GM12878 (cell line): Measurements from ENCODE around the gene STATH. TPM values are rescaled to one million over a fixed set of nuclear protein-coding genes. Genes with fewer than 3 reads are reported as not detected.

Experiments
- ATAC-seq: fragments of 200-7000 bp; cut with Tn5 transposase; 3 replicates; pipeline ENCODE4 v1.9.1; 2020; ENCODE audit warnings: mild to moderate bottlenecking, moderate library complexity
- BruUV-seq: library from RNA; stranded (reverse); fragments of 400-500 nt; replicated peaks from 2 replicates; lab custom pipeline; 2021; lab: Mats Ljungman, UMichigan
- CTCF ChIA-PET: fragments of 300-600 bp; sonication (Branson Sonifier 250); formaldehyde crosslinking; extraction: SDS; loops from one replicate; lab custom pipeline; 2021; ENCODE audit warnings: inconsistent platforms; lab: Yijun Ruan, JAX
- POLR2A ChIA-PET: fragments of 350-600 bp; formaldehyde crosslinking; extraction: SDS; loops from one replicate; lab custom pipeline; 2021; ENCODE audit warnings: inconsistent platforms; lab: Charles Lee
- RAD21 ChIA-PET: fragments of 300-600 bp; sonication (Branson Sonifier 250); formaldehyde crosslinking; loops from one replicate; lab custom pipeline; 2023; ENCODE audit warnings: antibody characterized with exemption; ENCODE audit not compliant: unreplicated experiment; lab: Charles Lee
- SMC1A ChIA-PET: fragments of 300-600 bp; sonication (Branson Sonifier 250); formaldehyde crosslinking; loops from one replicate; lab custom pipeline; 2023; ENCODE audit not compliant: unreplicated experiment, uncharacterized antibody; lab: Charles Lee
- DNase-seq: peaks from one replicate; pipeline ENCODE4 v3.0.0-alpha.2; 2011; ENCODE audit warnings: low read depth, low spot score
- FAIRE-seq: peaks from 3 replicates; lab custom pipeline; 2011; peaks lifted over from hg19 to GRCh38; lab: Jason Lieb, UNC
- H2AFZ ChIP-seq: 2 replicates; pipeline ENCODE4 v1.6.0; 2011; ENCODE audit warnings: low read depth, low read length, control low read depth; ENCODE audit not compliant: control insufficient read depth
- H3K27ac ChIP-seq: 2 replicates; pipeline ENCODE4 v1.5.1; 2011; ENCODE audit warnings: control low read depth; ENCODE audit not compliant: control insufficient read depth, insufficient read depth
- H3K27me3 ChIP-seq, 2 experiments: replicated peaks in 1 of 2; 2 replicates each; pipeline versions ENCODE4 v1.6.0 to v1.6.1; 2011; ENCODE audit warnings: low read length in 1 of 2; ENCODE audit not compliant: control insufficient read depth in 2 of 2, insufficient read depth in 2 of 2
- H3K36me3 ChIP-seq, 2 experiments: 2 replicates each; pipeline ENCODE4 v1.5.1; 2011; ENCODE audit warnings: low read length in 1 of 2; ENCODE audit not compliant: control insufficient read depth in 2 of 2, insufficient read depth in 2 of 2
- H3K4me1 ChIP-seq: 2 replicates; pipeline ENCODE4 v1.6.1; 2011; ENCODE audit warnings: mild to moderate bottlenecking, low read length, moderate library complexity, mixed read lengths; ENCODE audit not compliant: control insufficient read depth, insufficient read depth
- H3K4me2 ChIP-seq: 2 replicates; pipeline ENCODE4 v1.6.0; 2011; ENCODE audit warnings: control low read depth; ENCODE audit not compliant: control insufficient read depth, insufficient read depth
- H3K4me3 ChIP-seq: fragments of 200-600 bp; sonication (generic); 2 replicates; pipeline ENCODE4 v1.5.1; 2016
- H3K79me2 ChIP-seq: 2 replicates; pipeline ENCODE4 v1.6.0; 2011; ENCODE audit warnings: low read length; ENCODE audit not compliant: control insufficient read depth, insufficient read depth
- H3K9ac ChIP-seq: 2 replicates; pipeline ENCODE4 v1.8.0; 2011; ENCODE audit warnings: low read length, control low read depth, mixed read lengths; ENCODE audit not compliant: control insufficient read depth, insufficient read depth
- H3K9me3 ChIP-seq: replicated peaks from 3 replicates; pipeline ENCODE4 v1.5.1; 2011; ENCODE audit warnings: mild to moderate bottlenecking, low read length; ENCODE audit not compliant: control insufficient read depth, insufficient read depth
- H4K20me1 ChIP-seq: 2 replicates; pipeline ENCODE4 v1.6.0; 2011; ENCODE audit not compliant: control insufficient read depth, insufficient read depth
- ASH2L ChIP-seq: fragments of 300-600, 200-600 bp; sonication (generic); IDR thresholded peaks from 2 replicates; pipeline ENCODE4 v1.6.1; 2017; ENCODE audit warnings: low read depth, mild to moderate bottlenecking, borderline replicate concordance
- CHD4 ChIP-seq: fragments of 200-600 bp; sonication (generic); IDR thresholded peaks from 2 replicates; pipeline ENCODE4 v1.6.1; 2016; ENCODE audit warnings: mild to moderate bottlenecking
- DPF2 ChIP-seq: fragments of 450-650 bp; IDR thresholded peaks from 2 replicates; pipeline ENCODE4 v1.6.1; 2017; ENCODE audit warnings: mild to moderate bottlenecking
- EED ChIP-seq: sonication (generic); IDR thresholded peaks from 2 replicates; pipeline ENCODE4 v1.6.1; 2016; ENCODE audit warnings: antibody characterized with exemption, low read depth
- ESRRA ChIP-seq: IDR thresholded peaks from 2 replicates; pipeline ENCODE4 v1.6.1; 2012; ENCODE audit warnings: mild to moderate bottlenecking, low read length, improper control_type of control experiment
- FOS ChIP-seq: IDR thresholded peaks from 3 replicates; pipeline ENCODE4 v1.6.1; 2011; ENCODE audit warnings: borderline replicate concordance; ENCODE audit not compliant: insufficient read length; ENCODE audit errors: extremely low read depth
- GABPA ChIP-seq: IDR thresholded peaks from 2 replicates; pipeline ENCODE4 v1.6.1; 2014; ENCODE audit warnings: antibody characterized with exemption, low read depth, mild to moderate bottlenecking, inconsistent platforms
- KLF5 ChIP-seq: fragments of 450-650 bp; IDR thresholded peaks from 2 replicates; pipeline ENCODE4 v1.6.1; 2014; ENCODE audit warnings: mild to moderate bottlenecking; ENCODE audit not compliant: partially characterized antibody
- MXI1 ChIP-seq: fragments of 150-350 bp; IDR thresholded peaks from 2 replicates; pipeline ENCODE4 v1.6.1; 2011; ENCODE audit warnings: low read depth, mild to moderate bottlenecking, inconsistent platforms, low read length, improper control_type of control experiment
- RELB ChIP-seq: fragments of 450-650 bp; IDR thresholded peaks from 2 replicates; pipeline ENCODE4 v1.6.1; 2017; ENCODE audit warnings: low read depth, mild to moderate bottlenecking, moderate library complexity
- SREBF2 ChIP-seq: IDR thresholded peaks from 2 replicates; pipeline ENCODE4 v1.6.1; 2012; ENCODE audit warnings: mild to moderate bottlenecking, low read length
- TAF1 ChIP-seq: IDR thresholded peaks from 2 replicates; pipeline ENCODE4 v1.6.1; 2011; ENCODE audit warnings: mild to moderate bottlenecking, low read depth, low read length, borderline replicate concordance
- TCF7 ChIP-seq: IDR thresholded peaks from 2 replicates; pipeline ENCODE4 v1.6.1; 2014; ENCODE audit warnings: antibody characterized with exemption, borderline replicate concordance
- ZNF207 ChIP-seq: fragments of 450-650 bp; IDR thresholded peaks from 2 replicates; pipeline ENCODE4 v1.6.1; 2014; ENCODE audit warnings: antibody characterized with exemption, mild to moderate bottlenecking, borderline replicate concordance
- whole genome bisulfite sequencing: methylation state at CpG from one replicate; pipeline ENCODE4 v1.1.6; 2016; ENCODE audit warnings: low lambda C conversion rate; ENCODE audit not compliant: insufficient replicate concordance, insufficient coverage; ENCODE audit errors: missing lambda C conversion rate; 5-methylcytosine and 5-hydroxymethylcytosine counted together
- in situ Hi-C: fragments of 300-500 bp; cut with MboI; formaldehyde crosslinking; loops from 9 replicates; pipeline ENCODE4 v1.14.3; 2018; ENCODE audit warnings: mixed read lengths
- intact Hi-C: fragments of 100-400 bp; cut with micrococcal nuclease; formaldehyde crosslinking; loops from one replicate; pipeline ENCODE4 v1.14.2; 2022; ENCODE audit not compliant: unreplicated experiment
- polyA plus RNA-seq, 11 experiments: library from polyadenylated mRNA; depleted of rRNA in 4 of 11; unstranded in 6 of 11; stranded (reverse) in 5 of 11; fragments of >200 nt; fragmentation: Nextera tagmentation in 4 of 11; fragmentation: Illumina TruSeq in 1 of 11; extraction: Ambion mirVana in 4 of 11; extraction: Trizol in 1 of 11; gene quantifications; 1 replicate in 1 of 11; 2 replicates in 10 of 11; pipeline versions ENCODE4 v1.2.1 to v1.2.3, GENCODE V29; 2011 to 2016; ENCODE audit warnings: inconsistent platforms in 2 of 11, missing spikeins in 2 of 11, low read depth in 1 of 11
- total RNA-seq, 4 experiments: library from RNA; depleted of rRNA in 3 of 4; stranded (reverse); fragments of >200 nt in 3 of 4; fragmentation: Illumina TruSeq in 1 of 4; extraction: Trizol in 1 of 4; gene quantifications; 2 replicates each; pipeline versions ENCODE4 v1.2.1 to v1.2.3, GENCODE V29; 2013 to 2021

Gene STATH
- total and polyA plus RNA-seq, 10 of the 15 experiments (the other 5 are each of a cell fraction or from before 2014, with no cell fraction given): 0.21 TPM; not detected in 9

GRCh38 chr4:70023218-70023617, 27.5 kb downstream of the STATH start:
- no peak overlapping the region for H3K4me2 ChIP-seq
- no peaks in the 10 kb centered on the region for H3K9me3 ChIP-seq
- no peak overlapping the region for H2AFZ ChIP-seq
- no peaks in the 10 kb centered on the region for H3K36me3 ChIP-seq
- BruUV-seq: no TSS peak
- no peak overlapping the region for H3K27ac ChIP-seq
- in situ Hi-C loops (no loop called here), intact Hi-C loops (no loop called here)
- no peaks in the 10 kb centered on the region for H4K20me1 ChIP-seq
- WGBS: 48% methylated on average over 2 of the region's 2 CpGs
- H3K4me3 ChIP-seq: no peak overlapping the region
- no peaks in the 10 kb centered on the region for H3K27me3 ChIP-seq
- CTCF ChIA-PET: no interaction called here
- no peak overlapping the region for H3K9ac ChIP-seq
- no peaks in the 10 kb centered on the region for H3K79me2 ChIP-seq
- TF ChIP-seq SREBF2: no peak
- no peak for TF ChIP-seq ASH2L
- TF ChIP-seq ZNF207: no peak
- no peak for TF ChIP-seq ESRRA
- no peak for TF ChIP-seq TAF1
- no peak for TF ChIP-seq CHD4
- TF ChIP-seq DPF2: no peak
- TF ChIP-seq FOS: no peak
- TF ChIP-seq RELB: no peak
- no peak for TF ChIP-seq GABPA
- TF ChIP-seq EED: no peak
- no peak for TF ChIP-seq KLF5
- no peak for TF ChIP-seq MXI1
- TF ChIP-seq TCF7: no peak
- no peak for DNase-seq
- POLR2A ChIA-PET: no interaction called here
- SMC1A ChIA-PET: no interaction called here
- no peak for ATAC-seq
- RAD21 ChIA-PET: no interaction called here
- no peak for FAIRE-seq
- no peaks in the 10 kb centered on the region for H3K4me1 ChIP-seq
